Fibroblast of mammary gland (primary cell): ENCODE data around the gene TCEAL5.

Experiments
- DNase-seq: peaks from one replicate; pipeline ENCODE4 v3.0.0-alpha.2; 2010; ENCODE audit warnings: low read depth
- H3K4me3 ChIP-seq: 2 replicates; pipeline ENCODE4 v1.5.1; 2011; ENCODE audit warnings: low read depth, mild to moderate bottlenecking, low read length, moderate library complexity; ENCODE audit not compliant: control insufficient read depth
- CTCF ChIP-seq: conservative IDR thresholded peaks from 2 replicates; pipeline ENCODE4 v1.5.1; 2011; ENCODE audit warnings: low read depth, low read length, inconsistent platforms; ENCODE audit not compliant: control insufficient read depth, insufficient read depth

TCEAL5 gene

GRCh38 chrX:103254921-103255493 lies 21.5 kb downstream of the TCEAL5 start, which contains the start of gene TCEAL8:
TCEAL8 (minus strand) TSS chrX:103255155; CDS start chrX:103253979, 1,176 bp downstream.
- peak within 1 kb of the TSS; percentile 66 for H3K4me3 ChIP-seq
- peak; percentile 81 for DNase-seq
- no peak for TF ChIP-seq CTCF

GRCh38 chrX:103254171-103254824 lies 22.3 kb downstream of the TCEAL5 start:
- TF ChIP-seq CTCF: no peak
- DNase-seq: peak; percentile 33
- peak overlapping the region; percentile 66 for H3K4me3 ChIP-seq

GRCh38 chrX:103253608-103254007 lies 22.9 kb downstream of the TCEAL5 start:
- peak overlapping the region; percentile 66 for H3K4me3 ChIP-seq
- peak; percentile 14 for DNase-seq
- no peak for TF ChIP-seq CTCF

GRCh38 chrX:103250977-103251376 lies 25.6 kb downstream of the TCEAL5 start:
- TF ChIP-seq CTCF: no peak
- DNase-seq: no peak

DNA sequence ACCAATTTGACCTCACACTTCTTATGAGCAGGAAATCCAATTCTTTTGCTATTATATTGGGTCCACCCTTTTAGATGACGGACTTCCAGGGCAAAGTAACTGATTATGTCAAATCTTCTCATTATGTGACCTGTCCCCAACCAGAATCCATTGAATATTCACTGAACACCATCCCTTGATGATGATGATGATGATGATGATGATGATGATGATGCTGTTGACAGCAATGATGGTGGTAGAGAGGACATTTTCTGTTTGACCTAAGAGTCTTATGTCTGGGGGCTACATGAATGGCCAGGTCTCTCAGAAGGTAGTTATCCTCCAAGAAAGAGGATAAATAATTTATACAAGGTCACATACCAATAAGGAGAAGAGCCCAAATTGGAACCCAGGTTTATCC lies 26.7 kb downstream of the TCEAL5 start:
- no peak for DNase-seq
- no peak overlapping the region for H3K4me3 ChIP-seq
- TF ChIP-seq CTCF: no peak

More at GRCh38 chrX:103250977-103251376, 25.6 kb downstream of the TCEAL5 start:
- no peak overlapping the region for H3K4me3 ChIP-seq

- peak; percentile 30 for DNase-seq
- TF ChIP-seq CTCF: peak; percentile 49
Measured at GRCh38 chrX:103248553-103248952, 28.0 kb downstream of the TCEAL5 start.

GRCh38 chrX:103240155-103240554 lies 36.4 kb downstream of the TCEAL5 start:
- TF ChIP-seq CTCF: no peak
- DNase-seq: no peak
- H3K4me3 ChIP-seq: no peak overlapping the region

More at GRCh38 chrX:103248553-103248952, 28.0 kb downstream of the TCEAL5 start:
- H3K4me3 ChIP-seq: no peak overlapping the region
